ENCODE measurements around the gene ABCC4. TPM values are rescaled to one million over a fixed set of nuclear protein-coding genes. Genes with fewer than 3 reads are reported as not detected.

Gene ABCC4
- total and polyA plus RNA-seq, 9 of the 15 experiments (the other 6 are each of a cell fraction or from before 2014, with no cell fraction given), result 9.4 to 46.1 (median 25.4) TPM

DNA sequence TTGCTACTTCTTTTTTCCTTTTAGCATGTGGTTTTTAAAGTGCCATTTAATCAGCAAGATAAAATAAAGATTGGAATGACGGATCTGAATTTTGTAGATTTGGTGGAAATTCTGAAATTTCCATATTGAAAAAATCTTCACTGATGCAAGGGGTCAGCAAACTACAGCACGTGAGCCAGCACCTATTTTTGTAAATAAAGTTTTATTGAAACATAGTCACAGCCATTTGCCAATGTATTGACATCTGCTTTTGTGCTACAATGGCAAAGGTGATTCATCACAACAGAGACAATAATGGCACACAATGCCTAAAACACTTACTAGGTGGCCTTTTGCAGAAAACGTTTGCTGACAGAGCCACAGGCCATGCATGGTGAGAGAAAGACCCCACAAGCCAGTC, 226.4 kb downstream of the ABCC4 start:
- 61% methylated on average over 3 of the region's 3 CpGs for WGBS (ENCODE audit: insufficient coverage, low coverage, missing lambda C conversion rate)
- H3K4me1 ChIP-seq (replicated peaks in 1 of 2; ENCODE audit: control insufficient read depth in 2 of 2, insufficient read depth in 2 of 2, low read length in 2 of 2), result no peaks in the 10 kb centered on the region
- no peak overlapping the region for H2AFZ ChIP-seq (ENCODE audit: low read depth, low read length)
- H3K9ac ChIP-seq (ENCODE audit: insufficient read depth in 1 of 2, low read depth in 2 of 2, low read length in 2 of 2), result no peak overlapping the region
- FAIRE-seq (no peak), DNase-seq (ENCODE audit: extremely low read depth in 1 of 4, low spot score in 3 of 4) (no peak), ATAC-seq (no peak)
- H3K27me3 ChIP-seq (ENCODE audit: control insufficient read depth in 2 of 2, insufficient read depth in 2 of 2, low read length in 2 of 2), result no peaks in the 10 kb centered on the region
- no peak overlapping the region for H3K4me3 ChIP-seq
- no peaks in the 10 kb centered on the region for H3K9me3 ChIP-seq (replicated peaks; ENCODE audit: control insufficient read depth, insufficient read depth, low read depth, low read length)
- H3K9me1 ChIP-seq (ENCODE audit: control insufficient read depth, insufficient read depth, low read length), result no peaks in the 10 kb centered on the region
- TF ChIP-seq ZNF224 (CRISPR knock-in tag; IDR thresholded peaks at IDR 0.05) (no peak), ZNF3 (CRISPR knock-in tag; IDR thresholded peaks at IDR 0.05) (no peak), CCAR2 (IDR thresholded peaks at IDR 0.05; ENCODE audit: low read depth, low read length) (no peak)
- TF ChIP-seq, protein P1, sequence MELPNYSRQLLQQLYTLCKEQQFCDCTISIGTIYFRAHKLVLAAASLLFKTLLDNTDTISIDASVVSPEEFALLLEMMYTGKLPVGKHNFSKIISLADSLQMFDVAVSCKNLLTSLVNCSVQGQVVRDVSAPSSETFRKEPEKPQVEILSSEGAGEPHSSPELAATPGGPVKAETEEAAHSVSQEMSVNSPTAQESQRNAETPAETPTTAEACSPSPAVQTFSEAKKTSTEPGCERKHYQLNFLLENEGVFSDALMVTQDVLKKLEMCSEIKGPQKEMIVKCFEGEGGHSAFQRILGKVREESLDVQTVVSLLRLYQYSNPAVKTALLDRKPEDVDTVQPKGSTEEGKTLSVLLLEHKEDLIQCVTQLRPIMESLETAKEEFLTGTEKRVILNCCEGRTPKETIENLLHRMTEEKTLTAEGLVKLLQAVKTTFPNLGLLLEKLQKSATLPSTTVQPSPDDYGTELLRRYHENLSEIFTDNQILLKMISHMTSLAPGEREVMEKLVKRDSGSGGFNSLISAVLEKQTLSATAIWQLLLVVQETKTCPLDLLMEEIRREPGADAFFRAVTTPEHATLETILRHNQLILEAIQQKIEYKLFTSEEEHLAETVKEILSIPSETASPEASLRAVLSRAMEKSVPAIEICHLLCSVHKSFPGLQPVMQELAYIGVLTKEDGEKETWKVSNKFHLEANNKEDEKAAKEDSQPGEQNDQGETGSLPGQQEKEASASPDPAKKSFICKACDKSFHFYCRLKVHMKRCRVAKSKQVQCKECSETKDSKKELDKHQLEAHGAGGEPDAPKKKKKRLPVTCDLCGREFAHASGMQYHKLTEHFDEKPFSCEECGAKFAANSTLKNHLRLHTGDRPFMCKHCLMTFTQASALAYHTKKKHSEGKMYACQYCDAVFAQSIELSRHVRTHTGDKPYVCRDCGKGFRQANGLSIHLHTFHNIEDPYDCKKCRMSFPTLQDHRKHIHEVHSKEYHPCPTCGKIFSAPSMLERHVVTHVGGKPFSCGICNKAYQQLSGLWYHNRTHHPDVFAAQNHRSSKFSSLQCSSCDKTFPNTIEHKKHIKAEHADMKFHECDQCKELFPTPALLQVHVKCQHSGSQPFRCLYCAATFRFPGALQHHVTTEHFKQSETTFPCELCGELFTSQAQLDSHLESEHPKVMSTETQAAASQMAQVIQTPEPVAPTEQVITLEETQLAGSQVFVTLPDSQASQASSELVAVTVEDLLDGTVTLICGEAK (IDR thresholded peaks at IDR 0.05), result peak; percentile 81
- TF ChIP-seq, protein P1 (CRISPR knock-in tag; IDR thresholded peaks at IDR 0.05), result peak; percentile 80
- POLR2A ChIA-PET, result interaction anchor here (0.7 kb wide), 1 partner anchor 355 kb away, joined by 3 read pairs; no protein-coding TSS in a partner anchor
- in situ Hi-C loops (cut with MboI), result no loop called here
- intact Hi-C loops (cut with micrococcal nuclease), result no loop called here
- no TSS peak for BruUV-seq (replicated peaks)
- no peak overlapping the region for H3K4me2 ChIP-seq (ENCODE audit: insufficient read depth, low read length)
- CTCF ChIA-PET (ENCODE audit: low intra/inter-chr PET ratio), result no interaction called here
- no peaks in the 10 kb centered on the region for H3K79me2 ChIP-seq (ENCODE audit: control insufficient read depth, insufficient read depth, low read length)
- no peaks in the 10 kb centered on the region for H4K20me1 ChIP-seq (replicated peaks; ENCODE audit: control insufficient read depth, insufficient read depth, low read length)
- peaks cover 41% of the 10 kb centered on the region; the same call in 2 of the 3 replicates for H3K36me3 ChIP-seq (ENCODE audit: control insufficient read depth, insufficient read depth, low read length)
- no peak overlapping the region for H3K27ac ChIP-seq (ENCODE audit: extremely low read depth, low read depth, low read length)

Data from K562 (cell line).